Gastrocnemius medialis (tissue), 4 donors: ENCODE data around the gene THRB. TPM values are rescaled to one million over a fixed set of nuclear protein-coding genes. Genes with fewer than 3 reads are reported as not detected.

Experiments
- ATAC-seq, 2 donors: fragments of 150-250 bp; one replicate each; pipeline ENCODE4 v1.9.1; 2016
- DNase-seq, 2 donors: peaks; one replicate each; pipeline ENCODE4 v3.0.0-alpha.2; 2019
- H3K27ac ChIP-seq, 4 donors: fragments of 200-600 bp; sonication (generic); 1 replicate in 1 of 4; 2 replicates in 3 of 4; pipeline ENCODE4 v1.5.1; 2016 to 2018; ENCODE audit warnings: mild to moderate bottlenecking in 2 of 4, moderate library complexity in 1 of 4
- H3K27me3 ChIP-seq, 3 donors: fragments of 200-600 bp; sonication (generic) in 2 of 3; 1 replicate in 1 of 3; 2 replicates in 2 of 3; pipeline versions ENCODE4 v1.5.1 to v1.6.0; 2016 to 2019; ENCODE audit warnings: mild to moderate bottlenecking in 1 of 3, moderate library complexity in 1 of 3
- H3K36me3 ChIP-seq, 2 donors: fragments of 200-600 bp; sonication (generic) in 1 of 2; one replicate each; pipeline ENCODE4 v1.5.1; 2017 to 2018
- H3K4me1 ChIP-seq, 2 donors: fragments of 200-600 bp; sonication (generic) in 1 of 2; one replicate each; pipeline ENCODE4 v1.5.1; 2016 to 2017; ENCODE audit warnings: mild to moderate bottlenecking in 2 of 2
- H3K4me3 ChIP-seq, 4 donors: fragments of 200-600 bp; sonication (generic) in 3 of 4; 1 replicate in 1 of 4; 2 replicates in 3 of 4; pipeline ENCODE4 v1.5.1; 2016 to 2019; ENCODE audit warnings: mild to moderate bottlenecking in 2 of 4
- H3K9me3 ChIP-seq, 3 donors: fragments of 200-600 bp; sonication (generic) in 2 of 3; 1 replicate in 1 of 3; 2 replicates in 2 of 3; pipeline ENCODE4 v1.5.1; 2016 to 2019
- CTCF ChIP-seq, 5 experiments: fragments of 450-650 bp in 3 of 5; fragments of 200-600 bp in 2 of 5; sonication (generic) in 2 of 5; IDR thresholded peaks in 4 of 5; conservative IDR thresholded peaks in 1 of 5; 1 replicate in 4 of 5; 2 replicates in 1 of 5; pipeline ENCODE4 v1.5.1; 2016 to 2019; ENCODE audit warnings: antibody characterized with exemption in 5 of 5, mild to moderate bottlenecking in 3 of 5, moderate library complexity in 3 of 5
- POLR2A ChIP-seq, 2 donors: fragments of 450-650 bp; IDR thresholded peaks; one replicate each; pipeline ENCODE4 v1.6.1; 2017; ENCODE audit warnings: antibody characterized with exemption in 2 of 2, mild to moderate bottlenecking in 2 of 2, moderate library complexity in 2 of 2
- in situ Hi-C, 4 donors: fragments of 200-750 bp; cut with MboI; loops; one replicate each; pipeline versions ENCODE4 v1.15.0 to v1.8.0; 2017; ENCODE audit warnings: low sequenced_read_pairs in 4 of 4
- intact Hi-C: fragments of 100-400 bp; cut with DNase I; formaldehyde crosslinking; loops from one replicate; pipeline ENCODE4 v1.15.1; 2023; ENCODE audit warnings: low total_unique reads
- total RNA-seq, 4 donors: library from RNA; depleted of rRNA; stranded (reverse); fragments of >200 nt; gene quantifications; one replicate each; pipeline versions ENCODE4 v1.1.0 to v1.2.3, GENCODE V29; 2016

Gene THRB
- total RNA-seq, 4 donors from 2014 or later, result 20.1 to 60.0 (median 25.3) TPM

GRCh38 chr3:24370352-24371090 lies 124.1 kb downstream of the THRB start:
- no peaks in the 10 kb centered on the region for H3K9me3 ChIP-seq
- intact Hi-C loops, result no loop called here
- DNase-seq, result no peak

DNA sequence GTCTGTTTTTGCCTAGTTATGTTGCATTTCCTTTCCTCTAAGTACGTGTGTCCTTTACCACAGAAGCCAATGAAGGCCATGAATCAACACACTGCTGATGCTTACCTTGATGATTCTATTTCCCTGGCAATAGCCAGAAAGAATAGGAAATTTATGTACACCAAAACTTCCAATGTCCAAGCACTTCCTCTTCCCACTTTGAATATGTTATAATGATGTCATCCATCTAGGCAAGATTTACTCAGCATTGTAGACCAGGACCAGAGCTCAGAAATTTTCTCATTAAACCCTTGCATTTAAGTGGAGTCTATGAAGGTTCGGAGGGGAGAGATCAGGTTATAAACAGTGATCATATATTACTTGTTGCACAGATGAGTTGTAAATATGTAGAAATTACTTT lies 126.0 kb downstream of the THRB start:
- Histone ChIP-seq H3K4me1 (peaks cover 28 to 29% of the 10 kb centered on the region in 2 donors), H3K4me3 (no peak overlapping the region), H3K9me3 (no peaks in the 10 kb centered on the region), H3K36me3 (no peaks in the 10 kb centered on the region), H3K27me3 (no peaks in the 10 kb centered on the region), H3K27ac (no peak overlapping the region)
- no peak for ATAC-seq
- TF ChIP-seq CTCF (IDR thresholded peaks at IDR 0.05 in 4 of 5, conservative IDR thresholded peaks at IDR 0.05 in 1 of 5), result no peak
- TF ChIP-seq POLR2A (IDR thresholded peaks at IDR 0.05), result no peak
- intact Hi-C loops, result no loop called here
- DNase-seq, result no peak
- in situ Hi-C loops, result loop anchor here in 1 of 4 donors (10.0 kb wide), 1 partner anchor 126 kb away; the partner anchor contains the start of gene THRB

More at GRCh38 chr3:24370352-24371090, 124.1 kb downstream of the THRB start:
- no peaks in the 10 kb centered on the region for H3K27me3 ChIP-seq
- H3K36me3 ChIP-seq, result no peaks in the 10 kb centered on the region
- H3K4me3 ChIP-seq, result no peak overlapping the region
- no peak for TF ChIP-seq POLR2A (IDR thresholded peaks at IDR 0.05)
- no peak for TF ChIP-seq CTCF (IDR thresholded peaks at IDR 0.05 in 4 of 5, conservative IDR thresholded peaks at IDR 0.05 in 1 of 5)
- H3K4me1 ChIP-seq, result peaks cover 23 to 35% of the 10 kb centered on the region in 2 donors
- no peak for ATAC-seq
- in situ Hi-C loops, result no loop called here
- no peak overlapping the region for H3K27ac ChIP-seq

DNA sequence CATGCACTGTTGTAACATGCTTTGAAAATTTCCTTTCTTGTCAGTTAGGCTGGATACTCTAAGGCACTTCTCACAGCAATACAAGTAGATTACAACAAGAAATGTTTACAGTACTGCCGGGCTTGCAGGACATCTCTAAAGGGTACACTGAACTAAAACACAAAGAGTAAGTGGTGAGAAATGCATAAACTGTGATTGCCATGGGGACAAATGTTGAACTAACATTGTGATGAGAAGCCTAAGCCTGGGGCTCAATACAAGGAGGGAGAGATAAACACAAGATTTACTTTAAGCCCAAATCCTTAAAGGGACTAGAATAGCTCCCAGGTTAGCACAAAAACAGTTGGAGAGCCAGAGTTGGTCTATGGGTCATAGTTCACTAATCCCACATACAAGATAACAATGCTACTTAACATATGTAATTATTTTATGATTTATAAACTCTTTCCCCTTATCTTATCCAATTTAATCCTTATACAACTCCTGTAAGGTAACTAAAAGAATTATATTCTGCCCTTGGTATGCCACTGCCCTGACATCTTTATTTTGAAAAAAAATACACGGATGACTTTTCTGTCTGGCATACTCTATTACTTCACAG lies 126.9 kb downstream of the THRB start:
- Histone ChIP-seq H3K27ac (no peak overlapping the region), H3K4me3 (no peak overlapping the region), H3K36me3 (no peaks in the 10 kb centered on the region), H3K4me1 (peaks cover 28 to 29% of the 10 kb centered on the region in 2 donors), H3K9me3 (no peaks in the 10 kb centered on the region), H3K27me3 (no peaks in the 10 kb centered on the region)
- ATAC-seq (no peak), DNase-seq (no peak)
- in situ Hi-C loops, result loop anchor here in 1 of 4 donors (10.0 kb wide), 1 partner anchor 127 kb away; the partner anchor contains the start of gene THRB
- TF ChIP-seq CTCF (IDR thresholded peaks at IDR 0.05 in 4 of 5, conservative IDR thresholded peaks at IDR 0.05 in 1 of 5), result no peak
- no peak for TF ChIP-seq POLR2A (IDR thresholded peaks at IDR 0.05)
- intact Hi-C loops, result no loop called here

DNA sequence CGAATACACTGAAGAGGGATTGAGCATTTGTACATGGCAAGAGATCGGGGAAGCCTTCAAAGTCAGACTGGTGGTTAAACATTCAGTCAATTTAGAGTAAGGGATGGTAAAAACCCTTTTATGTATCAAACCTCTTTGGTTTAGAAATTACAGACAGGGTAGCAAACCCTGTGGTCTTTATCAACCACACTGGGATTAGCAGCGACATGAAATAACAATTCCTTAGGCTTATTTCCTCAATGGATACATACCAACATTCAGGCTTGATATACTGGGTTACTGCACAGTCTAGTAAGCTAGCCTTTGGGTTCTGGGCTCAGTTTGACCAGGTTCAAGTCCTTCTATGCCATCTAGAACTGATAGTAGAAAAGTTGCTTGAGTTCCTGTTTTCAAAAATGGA lies 127.4 kb downstream of the THRB start:
- no peak for TF ChIP-seq CTCF (IDR thresholded peaks at IDR 0.05 in 4 of 5, conservative IDR thresholded peaks at IDR 0.05 in 1 of 5)
- TF ChIP-seq POLR2A (IDR thresholded peaks at IDR 0.05), result no peak
- intact Hi-C loops (no loop called here), in situ Hi-C loops (loop anchor here in 1 of 4 donors (10.0 kb wide), 1 partner anchor 128 kb away; the partner anchor contains the start of gene THRB)
- no peak overlapping the region for H3K4me3 ChIP-seq
- H3K27me3 ChIP-seq, result no peaks in the 10 kb centered on the region
- DNase-seq, result no peak
- no peaks in the 10 kb centered on the region for H3K36me3 ChIP-seq
- no peaks in the 10 kb centered on the region for H3K9me3 ChIP-seq
- H3K4me1 ChIP-seq, result peaks cover 31 to 32% of the 10 kb centered on the region in 2 donors
- no peak for ATAC-seq
- no peak overlapping the region for H3K27ac ChIP-seq
